ENCODE results near the gene RGMA. TPM values are rescaled to one million over a fixed set of nuclear protein-coding genes. Genes with fewer than 3 reads are reported as not detected.

Gene RGMA
- total RNA-seq, 1 experiment from 2014 or later, result 3.3 TPM

DNA sequence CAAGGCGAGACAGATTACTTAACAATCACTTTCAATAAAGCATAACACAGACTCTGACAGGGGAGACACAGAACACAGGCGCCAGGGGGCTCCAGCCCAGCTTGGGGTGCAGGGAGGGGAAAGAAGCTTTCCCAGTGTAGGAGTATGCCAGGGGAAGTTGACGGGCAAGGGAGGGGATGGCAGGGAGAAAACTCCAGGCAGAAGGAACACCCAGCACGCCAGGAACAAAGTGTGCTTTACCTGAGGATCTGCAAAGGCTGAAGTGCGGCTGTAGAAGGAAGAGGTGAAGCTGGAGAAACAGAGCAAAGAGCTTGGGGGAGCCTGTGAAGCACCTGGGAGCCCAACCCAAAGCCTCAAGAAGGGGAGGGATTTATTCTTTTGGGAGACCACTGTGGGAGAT lies 12.1 kb downstream of the RGMA start:
- Histone ChIP-seq H3K4me2 (no peak overlapping the region), H3K79me2 (ENCODE audit: low read depth) (no peaks in the 10 kb centered on the region), H3K9me2 (ENCODE audit: insufficient read depth) (no peaks in the 10 kb centered on the region), H3K9me3 (ENCODE audit: insufficient read depth, low read depth) (no peaks in the 10 kb centered on the region), H3K4me1 (replicated peaks; ENCODE audit: insufficient read depth) (peaks cover 1% of the 10 kb centered on the region), H3K4me3 (no peak overlapping the region), H3K27me3 (ENCODE audit: insufficient read depth, low read depth) (peaks cover 56% of the 10 kb centered on the region), H3K36me3 (ENCODE audit: low read depth) (no peaks in the 10 kb centered on the region), H3K27ac (no peak overlapping the region), H2AFZ (no peak overlapping the region), H3F3A (ENCODE audit: insufficient read depth, low read depth) (peaks cover 8% of the 10 kb centered on the region; the same call in 1 of the 2 replicates), H4K20me1 (ENCODE audit: insufficient read depth) (no peaks in the 10 kb centered on the region)
- TF ChIP-seq CTCF (conservative IDR thresholded peaks at IDR 0.05) (no peak), EZH2 (IDR thresholded peaks at IDR 0.05; ENCODE audit: low read depth) (no peak)
- ChIA-PET POLR2A (ENCODE audit: unreplicated experiment) (no interaction called here), CTCF (no interaction called here)
- DNase-seq, result no peak
- intact Hi-C loops (cut with micrococcal nuclease; ENCODE audit: unreplicated experiment), result no loop called here
- no TSS peak for BruUV-seq (replicated peaks)

- Histone ChIP-seq H3K27ac (no peak overlapping the region), H3K4me3 (no peak overlapping the region), H3K9me3 (ENCODE audit: insufficient read depth, low read depth) (no peaks in the 10 kb centered on the region), H3K36me3 (ENCODE audit: low read depth) (no peaks in the 10 kb centered on the region), H2AFZ (no peak overlapping the region), H3K4me2 (no peak overlapping the region), H3K79me2 (ENCODE audit: low read depth) (no peaks in the 10 kb centered on the region), H3K27me3 (ENCODE audit: insufficient read depth, low read depth) (peaks cover 50% of the 10 kb centered on the region), H4K20me1 (ENCODE audit: insufficient read depth) (no peaks in the 10 kb centered on the region), H3F3A (ENCODE audit: insufficient read depth, low read depth) (peaks cover 8% of the 10 kb centered on the region; the same call in 1 of the 2 replicates), H3K9me2 (ENCODE audit: insufficient read depth) (no peaks in the 10 kb centered on the region), H3K4me1 (replicated peaks; ENCODE audit: insufficient read depth) (peaks cover 8% of the 10 kb centered on the region)
- no peak for DNase-seq
- POLR2A ChIA-PET (ENCODE audit: unreplicated experiment), result no interaction called here
- intact Hi-C loops (cut with micrococcal nuclease; ENCODE audit: unreplicated experiment), result no loop called here
- no TSS peak for BruUV-seq (replicated peaks)
- TF ChIP-seq EZH2 (IDR thresholded peaks at IDR 0.05; ENCODE audit: low read depth) (no peak), CTCF (conservative IDR thresholded peaks at IDR 0.05) (no peak)
- CTCF ChIA-PET, result no interaction called here
Measured at GRCh38 chr15:93076217-93076616, 12.8 kb downstream of the RGMA start.

DNA sequence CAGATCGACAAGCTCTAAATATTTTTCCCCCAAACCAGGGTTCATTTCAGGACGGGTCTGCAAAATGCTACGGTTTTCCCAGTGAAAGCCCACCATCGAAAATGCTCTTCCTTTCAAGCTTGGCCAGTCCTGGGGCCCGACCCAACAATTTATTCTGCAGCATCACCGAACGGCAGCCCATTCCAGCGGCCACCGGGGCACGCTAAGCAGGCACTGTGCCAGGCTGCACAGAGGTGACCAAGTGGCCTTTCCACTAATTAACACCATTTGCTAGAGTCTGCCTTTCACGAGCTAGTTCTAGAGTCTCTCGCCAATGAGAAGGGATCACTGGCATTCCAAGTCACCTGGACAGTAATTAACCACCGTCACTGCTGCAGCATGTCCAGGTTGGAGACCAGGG lies 14.4 kb downstream of the RGMA start:
- Histone ChIP-seq H3K9me2 (ENCODE audit: insufficient read depth) (no peaks in the 10 kb centered on the region), H2AFZ (no peak overlapping the region), H4K20me1 (ENCODE audit: insufficient read depth) (no peaks in the 10 kb centered on the region), H3K36me3 (ENCODE audit: low read depth) (no peaks in the 10 kb centered on the region), H3K27ac (no peak overlapping the region), H3K4me2 (no peak overlapping the region), H3F3A (ENCODE audit: insufficient read depth, low read depth) (peaks cover 8% of the 10 kb centered on the region; the same call in 1 of the 2 replicates), H3K9me3 (ENCODE audit: insufficient read depth, low read depth) (no peaks in the 10 kb centered on the region), H3K4me3 (no peak overlapping the region), H3K79me2 (ENCODE audit: low read depth) (no peaks in the 10 kb centered on the region), H3K4me1 (replicated peaks; ENCODE audit: insufficient read depth) (peaks cover 9% of the 10 kb centered on the region), H3K27me3 (ENCODE audit: insufficient read depth, low read depth) (peaks cover 36% of the 10 kb centered on the region)
- TF ChIP-seq EZH2 (IDR thresholded peaks at IDR 0.05; ENCODE audit: low read depth) (no peak), CTCF (conservative IDR thresholded peaks at IDR 0.05) (no peak)
- intact Hi-C loops (cut with micrococcal nuclease; ENCODE audit: unreplicated experiment), result loop anchor here (5.0 kb wide), 1 partner anchor 272 kb away; no protein-coding TSS in a partner anchor
- CTCF ChIA-PET, result interaction anchor here (0.6 kb wide), 2 partner anchors 9 to 277 kb away, joined by 6 to 18 read pairs; no protein-coding TSS in a partner anchor
- no peak for DNase-seq
- BruUV-seq (replicated peaks), result no TSS peak
- POLR2A ChIA-PET (ENCODE audit: unreplicated experiment), result no interaction called here

Measured in PC-9 (cell line).